RPMI7951 (cell line): ENCODE measurements around the gene PRKCQ. TPM values are rescaled to one million over a fixed set of nuclear protein-coding genes. Genes with fewer than 3 reads are reported as not detected.
"Not testable (repeated sequence)": the region's sequence is repeated elsewhere in the genome, so short reads cannot be mapped to it uniquely, and the experiment has no call there.

Experiments
- DNase-seq: peaks from one replicate; pipeline ENCODE4 v3.0.0-alpha.2; 2012; ENCODE audit warnings: low read depth
- total RNA-seq: library from RNA; depleted of rRNA; stranded (reverse); fragments of >200 nt; shearing (Covaris generic); gene quantifications from 2 replicates; pipeline ENCODE4 v1.2.3, GENCODE V29; 2014

PRKCQ gene
- total RNA-seq, 1 experiment from 2014 or later, result not detected

DNA sequence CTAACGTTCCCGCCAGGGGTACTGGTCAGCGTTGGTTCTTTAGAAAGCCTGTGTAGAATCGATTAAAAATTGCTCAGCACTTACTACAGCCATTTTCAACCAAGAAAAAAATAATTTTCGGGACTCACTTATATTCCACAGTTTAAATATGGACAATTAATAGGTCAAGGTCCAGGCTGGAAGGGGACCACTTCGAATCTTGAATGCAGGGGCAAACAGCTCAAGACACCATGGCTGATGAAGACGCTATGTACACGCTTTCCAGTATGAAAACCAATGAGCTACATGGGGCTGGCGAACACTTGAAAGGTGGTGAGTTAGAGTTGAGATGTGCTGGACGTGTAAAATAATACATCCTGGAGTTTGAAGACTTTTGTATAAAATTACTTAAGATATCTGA is 87.2 kb downstream of the PRKCQ start:
- DNase-seq, result no peak

GRCh38 chr10:6491841-6492609 is 88.1 kb downstream of the PRKCQ start:
- DNase-seq, result no peak

DNA sequence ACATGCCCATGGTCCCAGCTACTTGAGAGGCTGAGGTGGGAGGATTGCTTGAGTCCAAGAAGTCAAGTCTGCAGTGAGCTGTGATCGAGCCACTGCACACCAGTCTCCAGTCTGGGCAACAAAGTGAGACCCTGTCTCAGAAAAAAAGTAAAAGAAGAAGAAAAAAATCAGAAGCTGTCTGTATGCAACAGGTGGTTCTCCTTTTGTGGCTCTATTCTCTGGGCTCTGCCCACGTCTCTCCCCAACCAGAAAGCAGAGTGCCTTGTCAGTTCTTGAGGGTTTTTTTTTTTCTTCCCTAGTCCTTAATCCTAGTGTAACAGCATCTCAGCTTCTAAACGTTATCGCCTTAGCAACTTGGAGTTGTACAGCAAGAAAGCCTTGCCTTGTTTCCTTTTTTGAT is 89.5 kb downstream of the PRKCQ start:
- no peak for DNase-seq

DNA sequence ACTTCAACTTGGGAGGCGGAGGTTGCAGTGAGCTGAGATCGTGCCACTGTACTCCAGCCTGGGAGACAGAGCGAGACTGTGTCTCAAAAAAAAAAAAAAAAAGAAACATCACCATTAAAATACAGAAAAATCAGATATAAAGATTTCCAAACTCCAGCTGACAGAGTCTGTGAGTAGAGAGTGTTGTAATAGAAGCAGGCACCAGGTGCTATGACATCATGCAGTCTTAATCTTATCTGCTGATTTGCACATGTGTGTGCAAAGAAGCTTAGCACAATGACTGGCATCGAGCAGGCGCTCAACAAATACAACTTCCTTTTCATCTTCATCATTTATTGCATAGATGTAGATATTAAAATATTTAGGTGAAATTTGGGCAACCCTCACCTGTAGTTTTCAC is 92.2 kb downstream of the PRKCQ start:
- DNase-seq, result no peak

- DNase-seq, result no peak
Measured at GRCh38 chr10:6486309-6486708, 93.8 kb downstream of the PRKCQ start.

- DNase-seq, result no peak
Measured at GRCh38 chr10:6482737-6483357, 97.2 kb downstream of the PRKCQ start.

- DNase-seq, result no peak
Measured at GRCh38 chr10:6478722-6479121, 101.4 kb downstream of the PRKCQ start.

- no peak for DNase-seq
Measured at GRCh38 chr10:6476989-6477388, 103.1 kb downstream of the PRKCQ start.

DNA sequence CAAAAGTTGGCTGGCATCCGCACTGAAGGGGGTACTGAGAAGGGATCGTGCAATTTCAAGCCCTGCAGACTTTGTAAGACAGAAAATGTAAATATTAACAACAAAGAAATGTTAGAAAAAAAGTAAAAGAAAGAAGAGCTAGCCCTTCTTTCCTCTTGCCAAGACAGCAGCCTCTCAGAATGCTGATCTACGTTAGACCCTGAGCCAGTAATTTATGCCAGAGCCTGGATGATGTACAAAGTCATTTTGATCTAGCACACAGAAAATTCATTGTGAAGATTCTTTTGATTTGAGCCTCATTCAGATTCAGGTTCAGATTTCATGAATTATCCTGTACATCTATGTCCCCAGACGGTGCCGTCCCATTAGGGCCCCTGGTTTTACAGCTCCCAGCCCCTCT is 105.2 kb downstream of the PRKCQ start:
- DNase-seq, result no peak

GRCh38 chr10:6473901-6474370 is 106.1 kb downstream of the PRKCQ start:
- DNase-seq, result peak; percentile 67

- peak; percentile 70 for DNase-seq
Measured at GRCh38 chr10:6473430-6473829, 106.6 kb downstream of the PRKCQ start.

DNA sequence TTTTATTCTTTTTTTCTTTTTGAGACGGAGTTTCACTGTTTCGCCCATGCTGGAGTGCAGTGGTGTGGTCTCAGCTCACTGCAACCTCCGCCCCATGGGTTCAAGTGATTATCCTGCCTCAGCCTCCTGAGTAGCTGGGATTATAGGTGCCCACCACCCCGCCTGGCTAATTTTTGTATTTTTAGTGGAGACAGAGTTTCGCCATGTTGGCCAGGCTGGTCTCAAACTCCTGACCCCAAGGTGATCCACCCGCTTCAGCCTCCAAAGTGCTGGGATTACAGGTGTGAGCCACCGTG is 107.4 kb downstream of the PRKCQ start:
- not testable (repeated sequence) for DNase-seq

DNA sequence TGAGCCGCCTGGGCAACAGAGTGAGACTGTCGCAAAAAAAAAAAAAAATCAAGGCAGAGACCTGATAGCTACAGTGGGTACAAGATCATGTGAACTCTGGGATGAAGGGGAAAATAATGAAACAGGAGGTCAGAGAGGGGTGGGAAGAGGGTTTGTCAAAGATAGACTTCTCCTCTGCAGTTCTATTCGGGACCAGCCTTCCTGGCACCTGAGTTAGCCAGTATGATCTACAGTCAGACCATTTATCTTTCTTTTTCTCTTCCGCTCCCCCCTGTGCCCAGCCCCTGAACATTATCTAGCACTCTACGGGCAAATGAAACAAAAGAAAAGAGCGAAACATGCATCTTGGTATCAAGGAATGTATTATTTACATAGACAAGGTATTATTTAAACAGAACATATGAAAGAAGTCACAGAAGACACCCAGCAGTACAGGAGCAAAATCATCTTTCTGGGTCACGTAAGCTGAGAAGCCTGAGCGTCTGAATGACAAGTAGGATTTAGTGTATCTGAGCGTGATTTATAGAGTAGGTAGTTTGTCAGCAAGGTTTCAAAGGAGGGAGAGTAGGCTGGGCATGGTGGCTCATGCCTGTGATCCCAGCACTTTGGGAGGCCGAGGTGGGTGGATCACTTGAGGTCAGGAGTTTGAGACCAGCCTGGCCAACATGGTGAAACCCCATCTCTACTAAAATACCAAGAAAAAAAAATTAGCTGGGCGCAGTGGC is 109.0 kb downstream of the PRKCQ start:
- no peak for DNase-seq

DNA sequence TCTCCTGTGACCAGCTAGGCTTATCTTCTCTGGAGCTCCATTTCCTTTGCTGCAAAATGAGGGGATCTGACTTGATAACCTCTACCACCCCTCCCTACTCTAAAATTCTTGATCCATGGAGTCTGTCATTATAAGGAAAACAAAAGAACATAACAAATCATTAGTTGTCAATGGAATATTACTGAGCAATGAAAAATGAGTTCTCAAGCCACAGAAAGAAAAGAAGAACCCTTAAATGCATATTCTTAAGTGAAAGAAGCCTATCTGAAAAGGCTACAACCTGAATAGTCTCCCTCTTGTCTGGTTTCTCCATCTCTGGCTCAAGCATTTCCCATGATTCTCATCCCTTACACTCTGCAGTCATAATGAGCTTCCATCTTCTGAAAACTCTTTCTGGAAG is 110.4 kb downstream of the PRKCQ start:
- no peak for DNase-seq

- no peak for DNase-seq
Measured at GRCh38 chr10:6465854-6466601, 114.0 kb downstream of the PRKCQ start.

GRCh38 chr10:6465437-6465836 is 114.6 kb downstream of the PRKCQ start:
- no peak for DNase-seq

DNA sequence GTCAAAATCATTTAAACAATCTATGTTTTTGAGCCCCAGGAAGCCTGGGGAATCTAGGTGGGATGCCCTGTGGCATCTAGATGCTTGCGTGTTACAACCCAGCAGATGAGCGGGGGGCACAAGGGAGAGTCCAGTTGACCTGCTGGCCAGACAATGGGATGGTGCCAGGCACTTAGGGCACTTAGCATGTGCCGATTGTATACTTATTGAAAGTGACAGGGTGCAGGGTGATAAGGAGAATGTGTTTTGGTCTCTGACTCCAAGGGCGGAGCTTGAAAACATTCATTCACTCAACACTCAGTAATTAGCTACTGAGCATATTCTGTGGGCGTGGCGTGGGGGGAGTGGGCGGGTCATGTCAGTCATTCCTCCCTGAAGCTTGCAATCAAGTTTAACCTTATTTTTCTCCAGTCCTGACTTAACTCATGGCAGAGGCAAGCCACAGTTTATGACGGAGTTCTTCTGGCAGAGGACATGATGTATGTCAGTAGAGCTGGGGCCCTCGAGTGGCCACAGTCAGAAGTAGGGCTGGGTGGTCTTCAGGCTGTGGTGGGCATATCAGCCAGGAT is 115.1 kb downstream of the PRKCQ start:
- no peak for DNase-seq

GRCh38 chr10:6463366-6463765 is 116.7 kb downstream of the PRKCQ start:
- no peak for DNase-seq

- DNase-seq, result no peak
Measured at GRCh38 chr10:6461961-6462360, 118.1 kb downstream of the PRKCQ start.

DNA sequence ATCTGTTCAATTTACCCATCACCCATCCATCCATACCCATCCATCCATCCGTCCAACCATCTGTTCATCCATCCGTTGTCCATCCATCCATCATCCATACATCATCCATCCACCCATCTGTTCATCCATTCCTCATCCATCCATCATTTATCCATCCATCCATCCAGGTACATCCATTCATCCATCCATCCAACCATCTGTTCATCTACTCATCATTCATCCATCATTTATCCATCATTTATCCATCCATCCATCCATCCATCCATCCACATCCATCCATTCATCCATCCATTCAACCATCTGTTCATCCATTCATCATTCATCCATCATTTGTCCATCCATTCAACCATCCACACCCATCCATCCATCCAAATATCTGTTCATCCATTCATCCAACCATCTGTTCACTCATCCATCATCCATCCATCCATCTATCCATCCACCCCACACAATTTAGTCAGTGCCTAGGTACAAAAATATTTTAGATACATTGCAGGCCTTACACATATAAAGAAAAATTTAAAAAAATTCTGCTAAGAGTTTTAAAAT is 119.1 kb downstream of the PRKCQ start:
- DNase-seq, result no peak

DNA sequence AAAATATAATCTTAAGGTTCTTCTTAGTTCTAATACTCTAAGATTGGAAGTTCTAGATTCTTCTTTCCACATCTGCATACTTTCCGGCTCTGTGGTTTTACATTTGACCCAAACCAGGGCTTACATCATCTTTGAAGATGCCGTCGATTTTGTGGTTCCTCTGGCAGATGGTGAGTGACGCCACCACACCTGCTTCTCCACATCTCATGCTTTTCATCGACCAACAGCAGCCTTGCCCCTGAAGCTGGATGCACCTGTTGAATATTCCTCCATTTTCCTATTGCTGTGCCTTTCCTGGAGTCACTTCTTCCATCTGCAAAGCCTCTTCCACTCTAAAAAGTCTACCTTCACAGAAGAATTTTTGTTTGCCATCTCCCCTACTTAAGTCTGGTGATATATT is 121.3 kb downstream of the PRKCQ start:
- no peak for DNase-seq

- no peak for DNase-seq
Measured at GRCh38 chr10:6457376-6457775, 122.7 kb downstream of the PRKCQ start.
